Measurements from ENCODE around the gene PCOLCE2.

The PCOLCE2 gene

DNA sequence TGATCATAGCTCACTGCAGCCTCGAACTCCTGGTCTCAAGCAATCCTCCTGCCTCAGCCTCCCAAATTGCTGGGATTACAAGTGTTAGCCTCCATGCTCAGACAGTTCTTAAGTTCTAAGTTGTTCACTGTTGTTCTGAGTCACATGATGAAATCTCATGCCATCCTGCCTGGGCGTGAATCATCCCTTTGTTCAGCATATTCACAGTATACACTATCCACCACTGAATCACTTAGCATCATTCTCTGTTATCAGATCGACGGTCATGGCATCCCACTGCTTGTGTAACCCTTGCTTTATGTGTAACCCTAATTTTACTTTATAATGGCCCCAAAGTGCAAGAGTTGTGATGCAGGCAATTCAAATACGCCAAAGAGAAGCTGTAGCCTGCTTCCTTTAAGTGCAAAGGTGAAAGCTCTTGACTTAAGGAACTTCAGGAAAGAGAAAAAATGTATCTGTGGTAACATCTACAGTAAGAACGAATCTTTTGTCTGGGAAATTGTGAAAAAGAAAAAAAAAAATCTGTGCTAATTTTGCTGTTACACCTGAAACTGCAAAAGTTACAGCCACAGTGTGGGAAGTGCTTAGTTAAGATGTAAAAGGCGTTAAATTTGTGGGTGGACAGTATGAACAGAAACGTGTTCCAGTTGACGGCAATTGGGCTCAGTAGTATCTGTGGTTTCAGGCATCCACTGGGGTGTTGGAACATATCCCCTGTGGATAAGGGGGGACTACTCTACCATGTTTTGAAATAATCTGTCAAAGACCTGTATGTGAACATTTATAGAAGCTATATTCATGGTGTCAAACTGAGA, 80.6 kb downstream of the PCOLCE2 start:
- no peak for DNase-seq

DNA sequence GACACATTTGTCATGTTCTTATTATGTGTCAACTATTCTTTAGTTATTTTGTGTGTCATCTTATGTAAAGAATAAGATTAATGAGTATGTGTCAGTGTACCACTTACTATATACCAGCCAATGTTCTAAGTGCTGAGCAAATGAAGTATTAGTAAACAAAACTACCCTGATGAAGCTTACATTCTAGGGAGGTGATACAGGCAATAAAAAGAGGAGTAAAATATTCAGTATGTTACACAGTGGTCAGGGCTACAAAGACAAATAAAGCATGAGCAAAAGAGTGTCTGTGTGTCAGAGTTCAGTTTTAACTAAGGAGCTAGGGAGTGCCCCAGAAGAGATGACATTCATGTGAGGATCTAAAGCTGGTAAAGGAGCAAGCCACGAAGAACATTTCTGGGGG, 86.0 kb downstream of the PCOLCE2 start:
- DNase-seq: no peak

- no peak for DNase-seq
Observed at GRCh38 chr3:142801746-142802145, 87.1 kb downstream of the PCOLCE2 start.

DNA sequence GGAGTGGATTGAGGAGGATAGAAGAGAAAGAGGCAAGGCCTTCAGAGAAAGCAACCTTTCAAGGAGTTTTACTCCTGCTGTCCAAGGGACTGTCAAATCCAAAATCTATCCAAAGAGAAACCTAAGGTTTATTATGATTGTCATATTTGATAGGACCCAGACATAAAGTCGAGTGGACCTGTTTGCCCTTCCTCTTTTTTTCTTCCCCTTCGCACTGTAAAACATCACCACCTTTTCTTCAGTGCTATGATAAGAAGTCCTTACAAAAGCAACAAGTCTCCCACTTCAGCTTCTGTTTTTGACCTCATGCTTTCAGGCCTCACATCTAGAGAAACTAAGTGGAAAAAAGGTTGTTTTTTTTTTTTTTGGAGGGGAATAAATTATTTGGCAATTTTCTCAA, 92.1 kb downstream of the PCOLCE2 start:
- DNase-seq: no peak

GRCh38 chr3:142795332-142795731, 93.6 kb downstream of the PCOLCE2 start:
- DNase-seq: no peak

DNA sequence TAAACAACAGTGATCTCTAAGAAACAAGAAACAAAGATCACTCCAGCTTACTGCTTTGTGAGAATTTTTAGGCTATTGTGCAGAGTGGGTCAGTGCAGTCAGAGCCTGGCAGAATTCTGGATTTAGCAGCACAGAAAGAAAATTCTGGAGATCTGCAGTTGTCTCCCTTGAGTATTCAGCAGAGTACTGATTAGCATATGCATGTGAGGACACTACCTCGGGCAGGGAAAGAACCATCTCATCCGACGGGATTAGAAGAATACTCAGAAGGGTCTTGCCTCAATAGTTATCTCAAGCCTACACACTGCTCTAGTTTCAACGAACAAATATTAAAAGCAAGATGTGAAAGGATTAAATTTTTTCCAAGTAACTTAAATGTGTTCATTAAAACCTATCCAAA, 94.4 kb downstream of the PCOLCE2 start:
- DNase-seq: no peak

DNA sequence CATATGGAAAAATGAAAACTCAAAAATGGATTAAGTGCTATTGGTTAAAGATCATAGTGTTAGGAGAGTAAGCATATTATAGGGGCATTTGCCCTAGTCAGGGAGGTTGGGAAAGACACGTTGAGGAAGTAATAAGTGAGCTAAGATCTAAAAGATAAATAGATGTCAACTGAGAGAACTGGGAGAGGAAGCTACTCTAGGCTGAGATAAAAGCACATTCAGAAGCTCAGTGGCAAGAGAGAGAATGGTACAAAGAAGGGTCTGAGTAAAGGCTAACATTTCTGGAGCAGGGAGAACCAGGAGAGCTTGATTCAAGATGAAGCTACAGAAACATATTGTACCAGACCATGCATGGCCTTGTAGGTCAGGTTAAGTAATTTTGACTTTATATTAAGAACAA, 101.2 kb downstream of the PCOLCE2 start:
- no peak for DNase-seq

- DNase-seq: no peak
Observed at GRCh38 chr3:142785996-142786395, 102.9 kb downstream of the PCOLCE2 start.

DNA sequence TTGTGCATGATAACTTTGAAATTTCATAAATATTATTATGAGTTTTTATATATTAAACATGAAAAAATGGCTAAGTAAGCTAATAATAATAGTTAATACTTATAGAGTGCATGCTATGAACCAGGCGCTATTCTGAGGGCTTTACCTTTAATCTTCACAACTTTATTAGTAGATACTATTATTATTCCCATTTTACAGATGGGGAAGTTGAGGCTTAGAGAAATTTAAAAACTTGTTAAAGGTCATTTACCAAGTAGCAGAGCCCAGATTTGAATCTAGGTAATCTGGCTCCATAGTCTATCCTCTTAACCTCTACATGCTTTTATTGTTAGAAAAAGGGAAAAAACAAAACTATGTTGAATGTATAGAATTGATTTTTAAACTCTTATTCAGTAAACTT, 104.7 kb downstream of the PCOLCE2 start:
- no peak for DNase-seq

DNA sequence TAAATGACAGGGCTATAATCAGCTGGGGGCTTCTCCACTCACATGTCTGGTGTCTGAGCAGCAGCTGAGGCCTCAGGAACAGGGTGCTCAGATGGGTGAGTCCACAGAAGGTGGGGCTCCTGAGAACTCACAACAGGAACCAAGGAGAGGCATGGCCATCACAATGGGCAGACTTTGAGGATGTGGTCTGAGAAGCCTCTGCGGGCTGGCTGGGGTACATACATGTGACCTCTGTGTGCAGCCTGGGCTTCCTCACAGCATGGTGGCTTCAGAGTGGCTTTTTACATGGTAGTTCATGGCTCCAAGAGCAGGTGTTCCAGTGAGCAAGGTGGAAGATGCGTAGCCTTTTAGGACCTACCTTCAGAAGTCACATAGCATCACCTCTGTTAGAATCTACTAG, 106.3 kb downstream of the PCOLCE2 start:
- no peak for DNase-seq

DNA sequence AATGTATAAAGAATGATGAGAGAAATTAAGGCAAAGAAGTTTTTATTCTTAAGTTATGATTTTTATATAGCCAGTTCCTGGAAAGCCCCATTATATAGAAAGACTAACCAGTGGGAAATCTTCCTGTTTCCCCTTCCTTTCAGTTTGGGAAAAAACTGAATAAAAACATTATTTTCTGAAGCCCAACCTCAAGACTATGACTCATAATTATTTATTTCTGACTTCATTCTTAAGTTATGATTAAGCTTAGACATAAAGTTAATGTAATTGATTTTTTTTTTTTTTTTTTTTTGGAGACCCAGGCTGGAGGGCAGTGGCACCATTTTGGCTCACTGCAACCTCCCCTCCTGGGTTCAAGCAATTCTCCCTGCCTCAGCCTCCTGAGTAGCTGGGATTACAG, 109.3 kb downstream of the PCOLCE2 start:
- no peak for DNase-seq

DNA sequence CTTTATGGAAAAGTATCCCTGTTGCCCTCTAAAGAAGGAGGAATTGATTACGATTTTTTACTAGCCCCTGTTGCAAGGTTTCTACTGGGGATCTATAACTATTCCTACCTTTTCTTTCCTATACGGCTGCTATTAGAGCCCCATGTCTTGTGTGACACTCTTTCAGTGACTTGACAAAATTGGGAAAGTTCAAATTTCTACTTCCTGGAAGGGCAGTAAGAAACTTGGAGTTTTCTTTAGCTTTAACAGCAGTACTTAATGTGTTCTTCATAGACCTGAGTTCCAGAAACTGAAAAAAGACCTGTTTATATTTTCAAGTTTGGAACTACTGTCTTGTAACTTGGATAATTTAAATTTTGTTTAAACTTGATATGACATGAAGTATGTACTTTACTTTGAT, 110.3 kb downstream of the PCOLCE2 start:
- DNase-seq: no peak

DNA sequence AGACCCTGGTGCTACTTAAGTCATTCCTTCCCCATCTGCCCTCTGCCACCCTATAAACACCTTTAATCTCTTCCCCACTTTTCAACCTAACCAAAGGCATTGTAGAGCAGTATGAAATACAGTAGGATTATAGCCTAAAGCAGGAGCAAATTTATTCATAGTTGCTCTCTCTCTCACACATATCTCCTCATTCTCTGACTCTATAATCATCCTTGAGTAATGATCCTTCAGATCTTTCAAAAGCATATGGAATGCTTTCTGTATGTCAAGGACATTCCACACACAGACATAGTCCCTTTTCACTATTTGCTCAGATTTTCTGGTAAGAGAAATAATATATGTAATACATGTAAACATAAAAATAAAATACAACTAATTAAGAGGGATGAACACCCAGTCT, 111.0 kb downstream of the PCOLCE2 start:
- DNase-seq: no peak

DNA sequence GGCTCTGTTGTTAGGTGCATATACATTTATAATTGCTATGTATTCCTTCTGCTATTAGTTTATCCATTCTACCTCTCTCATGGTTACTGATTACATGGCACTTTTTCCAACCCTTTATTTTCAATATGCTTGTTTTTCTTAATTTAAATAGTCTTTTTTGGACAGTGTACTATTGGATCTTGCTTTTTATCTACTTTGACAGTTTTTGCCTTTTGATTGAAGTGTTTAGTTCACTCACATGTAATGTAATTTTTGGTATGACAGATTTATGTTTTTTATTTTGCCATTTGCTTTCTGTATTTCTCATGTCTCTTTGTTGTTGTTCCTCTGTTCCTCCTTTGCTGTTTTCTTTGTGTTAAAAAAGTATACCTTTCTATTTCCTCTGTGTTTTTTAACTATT, 120.5 kb downstream of the PCOLCE2 start:
- no peak for DNase-seq

All from activated CD4-positive, alpha-beta T cell treated with anti-CD3 and anti-CD28 coated beads, Interleukin-2, amount 50 U/mL, for 1 hour (primary cell).